ENCODE data around the gene IL17A.
"Not testable (repeated sequence)": the region's sequence is repeated elsewhere in the genome, so short reads cannot be mapped to it uniquely, and the experiment has no call there.

The IL17A gene

GRCh38 chr6:52155791-52156576, 30.2 kb upstream of the IL17A start:
- Mint-ChIP-seq H3K27me3 (peaks cover 16% of the 10 kb centered on the region), H3K36me3 (ENCODE audit: low read depth) (peaks cover 14% of the 10 kb centered on the region), H3K27ac (peak overlapping the region; percentile 94), H3K4me1 (peaks cover 62% of the 10 kb centered on the region), H3K9me3 (peaks cover 26% of the 10 kb centered on the region), H3K4me3 (peak overlapping the region; percentile 3)
- ATAC-seq (no peak), DNase-seq (peak; percentile 20)

DNA sequence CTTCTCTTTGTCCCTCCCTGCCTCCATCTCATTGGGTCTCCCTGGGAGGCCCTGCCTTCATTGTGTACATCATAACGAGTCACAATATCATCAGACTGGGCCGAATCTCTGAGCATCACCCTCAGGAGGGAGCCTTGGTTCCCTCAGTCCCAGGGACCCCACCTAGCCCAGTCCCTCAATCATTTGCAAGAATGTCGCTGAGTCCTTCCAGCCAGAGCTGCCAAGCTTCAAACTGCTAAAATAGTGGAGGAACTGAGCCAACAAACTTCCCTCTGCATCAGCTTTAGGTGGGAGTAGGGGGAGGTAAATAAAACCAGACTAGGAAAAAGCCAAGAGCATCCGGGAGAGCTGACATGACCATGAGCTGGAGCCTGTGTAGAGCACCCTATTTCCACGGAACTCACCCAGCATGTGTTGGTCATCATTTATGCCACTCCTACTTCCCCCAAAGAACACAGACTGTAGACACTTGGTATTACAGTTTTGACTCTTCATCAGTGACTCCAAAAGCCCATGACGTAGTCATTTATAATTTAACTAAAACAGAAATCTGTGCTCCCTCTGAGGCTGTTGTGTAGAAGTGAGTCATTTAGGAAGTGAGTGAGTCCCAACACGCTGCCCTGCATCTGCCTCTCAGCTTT, 28.8 kb upstream of the IL17A start:
- Mint-ChIP-seq H3K27ac (peak overlapping the region; percentile 94), H3K4me1 (peaks cover 76% of the 10 kb centered on the region), H3K36me3 (ENCODE audit: low read depth) (peaks cover 22% of the 10 kb centered on the region), H3K27me3 (peaks cover 5% of the 10 kb centered on the region), H3K4me3 (peak overlapping the region; percentile 50), H3K9me3 (peaks cover 28% of the 10 kb centered on the region)
- ATAC-seq, result peak; percentile 86
- peak; percentile 38 for DNase-seq

DNA sequence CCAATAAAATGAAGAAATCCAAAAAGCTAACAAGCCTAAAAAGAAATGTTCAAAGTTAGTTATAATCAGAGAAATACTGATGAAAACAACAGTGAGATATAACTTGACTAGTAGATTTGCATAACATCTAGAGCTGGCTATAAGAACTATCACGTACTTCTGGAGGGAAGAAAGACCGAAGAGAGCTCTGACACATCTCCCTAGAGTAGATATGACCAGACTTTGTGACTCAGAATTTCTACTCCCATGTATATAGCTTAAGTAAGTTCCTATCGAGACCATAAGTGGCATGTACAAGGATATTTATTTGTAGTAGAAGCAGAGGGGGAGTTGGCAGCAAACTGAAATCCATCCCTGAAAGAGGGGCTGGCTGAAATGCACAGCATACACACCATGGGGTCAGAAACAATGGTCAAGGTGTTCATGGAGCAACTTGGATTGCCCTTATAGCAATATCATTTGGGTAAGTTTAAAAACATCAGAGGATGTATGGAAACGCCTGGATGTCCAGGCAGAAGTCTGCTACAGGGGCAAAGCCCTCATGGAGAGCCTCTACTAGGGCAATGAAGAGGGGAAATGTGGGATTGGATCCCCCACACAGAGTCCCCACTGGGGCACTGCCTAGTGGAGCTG, 25.6 kb upstream of the IL17A start:
- peaks cover 22% of the 10 kb centered on the region for H3K36me3 Mint-ChIP-seq (ENCODE audit: low read depth)
- DNase-seq (peak; percentile 20), ATAC-seq (peak; percentile 57)
- peak overlapping the region; percentile 27 for H3K4me3 Mint-ChIP-seq
- peaks cover 13% of the 10 kb centered on the region for H3K27me3 Mint-ChIP-seq
- peak overlapping the region; percentile 96 for H3K27ac Mint-ChIP-seq
- H3K9me3 Mint-ChIP-seq, result peaks cover 28% of the 10 kb centered on the region
- H3K4me1 Mint-ChIP-seq, result peaks cover 85% of the 10 kb centered on the region

- peaks cover 21% of the 10 kb centered on the region for H3K27me3 Mint-ChIP-seq
- H3K27ac Mint-ChIP-seq, result peak overlapping the region; percentile 96
- peak; percentile 67 for ATAC-seq
- peak overlapping the region; percentile 27 for H3K4me3 Mint-ChIP-seq
- peaks cover 20% of the 10 kb centered on the region for H3K36me3 Mint-ChIP-seq (ENCODE audit: low read depth)
- DNase-seq, result peak; percentile 36
- peaks cover 28% of the 10 kb centered on the region for H3K9me3 Mint-ChIP-seq
- peaks cover 72% of the 10 kb centered on the region for H3K4me1 Mint-ChIP-seq
Observed at GRCh38 chr6:52161689-52162438, 24.3 kb upstream of the IL17A start.

DNA sequence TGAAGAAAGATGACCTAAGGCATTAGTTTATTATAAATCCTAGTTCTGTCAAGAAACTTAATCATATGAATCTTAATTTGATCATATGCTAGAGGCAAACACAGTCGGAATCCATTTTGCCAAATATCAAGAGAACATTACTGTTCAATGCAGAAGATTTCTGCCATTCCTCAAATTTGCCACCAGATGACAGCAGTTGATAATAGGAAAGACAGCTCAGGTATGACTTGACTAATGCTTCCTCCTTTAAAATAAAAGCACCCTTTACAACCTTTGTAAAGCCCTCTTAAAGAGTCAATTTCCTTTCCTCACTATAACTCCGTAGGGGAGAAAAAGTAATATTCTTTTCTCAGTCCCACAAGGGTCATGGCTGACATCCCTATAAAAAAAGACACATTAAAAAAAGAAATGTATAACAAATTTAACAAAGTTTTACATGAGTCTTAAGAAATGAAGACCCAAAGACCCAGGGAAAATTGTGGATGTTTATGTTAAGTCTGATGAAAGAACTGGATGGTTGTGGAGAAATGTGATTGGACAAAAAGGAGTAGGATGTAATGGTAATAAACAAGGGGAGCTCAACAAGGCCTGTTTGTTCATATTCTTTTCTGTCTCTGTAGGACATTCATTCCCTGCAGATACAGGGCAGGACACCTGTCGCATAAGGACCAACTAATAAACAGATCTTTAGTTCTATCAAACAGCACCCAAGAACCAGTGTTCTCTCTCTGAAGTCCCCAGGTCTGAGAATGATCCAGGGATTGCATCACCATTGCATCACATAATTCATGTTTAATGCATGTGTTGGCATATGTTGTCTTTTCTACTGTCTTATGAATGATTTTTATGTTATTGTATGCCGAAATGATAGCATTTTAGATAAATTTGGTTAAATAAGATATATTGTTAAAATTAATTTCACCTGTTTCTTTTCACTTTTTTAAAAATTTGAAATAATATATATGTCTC, 23.0 kb upstream of the IL17A start:
- peaks cover 15% of the 10 kb centered on the region for H3K36me3 Mint-ChIP-seq (ENCODE audit: low read depth)
- H3K9me3 Mint-ChIP-seq, result peaks cover 23% of the 10 kb centered on the region
- H3K27ac Mint-ChIP-seq, result peak overlapping the region; percentile 96
- peak; percentile 41 for ATAC-seq
- no peak overlapping the region for H3K4me3 Mint-ChIP-seq
- H3K27me3 Mint-ChIP-seq, result peaks cover 29% of the 10 kb centered on the region
- DNase-seq, result no peak
- H3K4me1 Mint-ChIP-seq, result peaks cover 59% of the 10 kb centered on the region

DNA sequence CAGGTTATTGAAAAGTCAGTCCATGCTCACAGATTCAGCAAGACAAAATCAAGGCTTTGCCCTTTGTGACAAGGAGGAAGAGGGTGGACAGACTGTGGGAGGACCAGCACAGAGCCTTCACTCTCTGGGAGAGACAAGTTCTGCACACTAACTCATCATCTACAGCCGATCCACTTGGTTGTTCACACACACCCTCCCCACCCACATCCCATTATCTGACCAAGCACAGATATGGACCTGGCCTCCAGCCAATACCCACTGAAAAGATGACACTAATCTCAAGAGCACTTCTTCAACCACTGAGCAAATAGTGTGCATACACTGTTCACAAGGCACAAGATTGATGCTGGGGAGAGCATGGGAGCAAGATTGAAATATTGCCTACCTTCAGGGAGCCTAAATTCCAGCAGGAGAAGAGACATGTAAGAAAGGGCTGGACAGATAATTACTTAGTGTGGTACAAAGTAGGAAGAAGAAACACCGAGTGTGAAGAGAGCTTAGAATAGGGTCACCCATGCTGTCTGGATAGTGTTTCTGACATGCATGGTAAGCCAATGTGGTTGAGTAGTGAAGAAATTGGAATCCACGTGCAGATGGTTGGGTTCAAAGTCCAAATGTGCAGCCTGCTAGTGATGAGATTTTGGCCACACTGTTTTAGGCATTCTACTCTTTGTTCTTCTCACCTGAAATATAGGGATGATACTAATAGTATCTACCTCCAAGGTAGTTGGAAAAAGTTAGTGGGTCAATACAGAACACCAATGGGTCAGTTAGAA, 21.7 kb upstream of the IL17A start:
- H3K9me3 Mint-ChIP-seq, result peaks cover 15% of the 10 kb centered on the region
- ATAC-seq, result no peak
- peaks cover 14% of the 10 kb centered on the region for H3K36me3 Mint-ChIP-seq (ENCODE audit: low read depth)
- peaks cover 47% of the 10 kb centered on the region for H3K4me1 Mint-ChIP-seq
- no peak overlapping the region for H3K4me3 Mint-ChIP-seq
- DNase-seq, result no peak
- H3K27me3 Mint-ChIP-seq, result peaks cover 41% of the 10 kb centered on the region
- H3K27ac Mint-ChIP-seq, result no peak overlapping the region

DNA sequence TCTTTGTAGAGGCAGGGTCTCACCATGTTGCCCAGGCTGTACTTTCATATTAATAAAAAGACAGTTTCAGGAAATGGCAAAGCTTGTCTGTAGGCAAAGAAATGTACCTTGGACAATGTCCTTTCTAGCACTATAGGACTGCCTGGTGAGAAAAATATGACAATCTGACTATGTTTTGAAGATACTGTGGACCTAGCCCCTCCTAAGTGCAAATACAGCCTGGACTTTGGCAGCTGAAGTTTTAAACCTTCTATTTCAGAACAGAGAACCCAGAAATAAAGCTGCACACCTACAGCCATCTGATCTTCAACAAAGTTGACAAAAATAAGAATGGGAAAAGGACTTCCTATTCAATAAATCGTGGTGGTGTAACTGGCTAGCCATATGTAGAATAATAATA, 18.9 kb upstream of the IL17A start:
- ATAC-seq (no peak), DNase-seq (no peak)
- Mint-ChIP-seq H3K27ac (no peak overlapping the region), H3K36me3 (ENCODE audit: low read depth) (no peaks in the 10 kb centered on the region), H3K4me1 (peaks cover 20% of the 10 kb centered on the region), H3K27me3 (peaks cover 48% of the 10 kb centered on the region), H3K4me3 (no peak overlapping the region), H3K9me3 (no peaks in the 10 kb centered on the region)

GRCh38 chr6:52168351-52168750, 17.8 kb upstream of the IL17A start:
- peaks cover 51% of the 10 kb centered on the region for H3K27me3 Mint-ChIP-seq
- not testable (repeated sequence) for ATAC-seq; H3K4me3 Mint-ChIP-seq; DNase-seq; H3K27ac Mint-ChIP-seq; H3K4me1 Mint-ChIP-seq; H3K36me3 Mint-ChIP-seq (ENCODE audit: low read depth); H3K9me3 Mint-ChIP-seq

DNA sequence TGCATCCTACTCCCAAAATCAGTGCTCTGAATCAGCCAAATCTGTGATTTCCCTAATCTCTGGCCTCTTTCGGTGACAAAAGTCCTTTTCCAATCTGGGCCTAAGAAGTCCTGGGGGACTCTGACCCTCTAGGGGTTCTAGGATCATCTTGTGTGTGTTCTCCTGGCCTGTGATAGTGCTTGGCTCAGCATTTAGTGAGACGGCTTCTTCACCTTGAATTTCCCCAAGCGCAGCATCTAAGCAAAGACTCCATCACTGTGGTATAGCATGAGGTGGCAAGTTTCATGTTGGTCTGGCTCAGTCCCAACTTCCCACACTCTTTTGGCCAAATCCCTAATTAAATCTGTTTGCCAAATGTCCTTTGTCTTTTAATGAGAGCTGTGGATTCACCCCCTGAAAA, 12.1 kb upstream of the IL17A start:
- ATAC-seq (no peak), DNase-seq (no peak)
- Mint-ChIP-seq H3K4me3 (no peak overlapping the region), H3K9me3 (no peaks in the 10 kb centered on the region), H3K4me1 (peaks cover 8% of the 10 kb centered on the region), H3K27ac (no peak overlapping the region), H3K36me3 (ENCODE audit: low read depth) (no peaks in the 10 kb centered on the region), H3K27me3 (peaks cover 31% of the 10 kb centered on the region)

- Mint-ChIP-seq H3K9me3 (no peaks in the 10 kb centered on the region), H3K4me1 (peaks cover 20% of the 10 kb centered on the region), H3K27me3 (peaks cover 27% of the 10 kb centered on the region), H3K27ac (no peak overlapping the region), H3K36me3 (ENCODE audit: low read depth) (no peaks in the 10 kb centered on the region), H3K4me3 (no peak overlapping the region)
- no peak for DNase-seq
- peak; percentile 47 for ATAC-seq
Observed at GRCh38 chr6:52176550-52176949, 9.6 kb upstream of the IL17A start.

DNA sequence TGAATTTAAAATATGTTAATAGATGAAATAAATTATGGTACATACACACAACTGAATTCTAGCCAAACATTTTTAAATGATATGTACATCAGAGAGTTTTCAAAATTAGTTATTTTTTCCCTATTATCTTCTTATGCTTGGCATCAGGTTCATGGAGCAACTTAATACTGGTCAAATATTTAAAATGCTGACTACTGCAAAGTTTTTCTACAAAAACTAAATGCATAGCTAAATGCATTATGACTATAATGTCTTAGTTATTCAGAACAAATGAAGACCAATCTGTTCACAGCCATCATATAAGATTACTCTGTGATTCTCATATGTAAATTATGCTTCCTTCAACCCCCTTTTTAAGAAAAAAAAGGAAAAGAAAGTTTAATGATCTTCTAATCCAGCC, 8.2 kb upstream of the IL17A start:
- ATAC-seq (no peak), DNase-seq (no peak)
- H3K36me3 Mint-ChIP-seq (ENCODE audit: low read depth), result no peaks in the 10 kb centered on the region
- H3K9me3 Mint-ChIP-seq, result no peaks in the 10 kb centered on the region
- peaks cover 34% of the 10 kb centered on the region for H3K27me3 Mint-ChIP-seq
- H3K27ac Mint-ChIP-seq, result no peak overlapping the region
- H3K4me3 Mint-ChIP-seq, result no peak overlapping the region
- peaks cover 20% of the 10 kb centered on the region for H3K4me1 Mint-ChIP-seq

DNA sequence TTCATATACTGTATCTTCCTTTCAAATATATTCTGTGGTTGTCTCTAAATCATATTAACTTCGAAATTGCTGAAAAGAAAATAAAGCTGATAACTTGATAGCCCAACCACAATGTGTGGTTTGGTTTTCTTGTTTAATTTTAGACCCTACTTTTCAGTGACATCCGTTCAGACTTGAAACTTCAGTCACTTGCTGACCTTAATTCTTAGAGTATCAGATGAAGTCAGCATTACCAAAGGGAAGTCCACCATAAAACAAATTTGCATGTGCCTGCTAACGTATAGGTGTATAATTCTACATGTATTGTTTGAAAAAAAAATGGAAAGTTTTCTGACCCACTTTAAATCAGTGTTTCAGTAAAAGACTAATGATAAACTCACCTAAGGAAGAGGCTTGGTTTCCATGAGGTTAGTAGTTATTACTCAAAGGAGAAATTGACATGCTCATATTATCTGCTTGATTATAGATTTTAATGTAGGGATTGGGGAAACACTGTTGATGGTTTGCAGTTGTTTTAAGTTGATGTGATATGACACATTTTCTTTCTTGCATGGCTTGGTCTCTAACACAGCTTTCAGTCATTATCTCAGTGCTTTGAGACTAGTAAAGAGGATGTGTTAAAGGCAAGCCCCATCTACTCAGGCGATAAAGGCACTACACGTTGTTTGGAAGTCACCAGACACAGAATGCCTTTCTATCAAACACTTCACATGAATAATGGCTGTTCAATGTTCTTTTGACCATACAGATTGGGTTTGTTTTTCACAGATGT, 5.2 kb upstream of the IL17A start:
- Mint-ChIP-seq H3K27ac (no peak overlapping the region), H3K9me3 (no peaks in the 10 kb centered on the region), H3K4me3 (no peak overlapping the region), H3K27me3 (peaks cover 36% of the 10 kb centered on the region), H3K4me1 (peaks cover 20% of the 10 kb centered on the region), H3K36me3 (ENCODE audit: low read depth) (no peaks in the 10 kb centered on the region)
- DNase-seq, result no peak
- ATAC-seq, result peak; percentile 67
